ENCODE data around the gene GLYATL3.
"Not testable (repeated sequence)": the region's sequence is repeated elsewhere in the genome, so short reads cannot be mapped to it uniquely, and the experiment has no call there.

GLYATL3 gene

GRCh38 chr6:49499623-49500022 lies at the start of gene GLYATL3:
Gene GLYATL3, plus strand, starts transcription at chr6:49499923. Its CDS starts 12,068 bp downstream, at chr6:49511991.
- no peak for DNase-seq

GRCh38 chr6:49453221-49453620 lies 46.5 kb upstream of the GLYATL3 start:
- no peak for DNase-seq

- DNase-seq, result no peak
Observed at GRCh38 chr6:49454787-49455709, 44.7 kb upstream of the GLYATL3 start.

GRCh38 chr6:49457771-49458170 lies 42.0 kb upstream of the GLYATL3 start:
- no peak for DNase-seq

- no peak for DNase-seq
Observed at GRCh38 chr6:49462071-49462470, 37.7 kb upstream of the GLYATL3 start.

- no peak for DNase-seq
Observed at GRCh38 chr6:49462599-49462926, 37.2 kb upstream of the GLYATL3 start.

- peak; percentile 93 for DNase-seq
Observed at GRCh38 chr6:49462927-49463611, 36.7 kb upstream of the GLYATL3 start, which contains the start of the genes CENPQ and MMUT. Gene CENPQ, plus strand, starts transcription at chr6:49463370. Its CDS starts 6,807 bp downstream, at chr6:49470177. Gene MMUT, minus strand, starts transcription at chr6:49463253. Its CDS starts 3,787 bp downstream, at chr6:49459466.

- DNase-seq, result no peak
Observed at GRCh38 chr6:49463612-49463967, 36.1 kb upstream of the GLYATL3 start.

- no peak for DNase-seq
Observed at GRCh38 chr6:49464691-49465090, 35.0 kb upstream of the GLYATL3 start.

GRCh38 chr6:49468042-49468441 lies 31.7 kb upstream of the GLYATL3 start:
- DNase-seq, result no peak

- DNase-seq, result not testable (repeated sequence)
Observed at GRCh38 chr6:49476564-49476963, 23.2 kb upstream of the GLYATL3 start.

- DNase-seq, result no peak
Observed at GRCh38 chr6:49479308-49479970, 20.3 kb upstream of the GLYATL3 start.

- DNase-seq, result not testable (repeated sequence)
Observed at GRCh38 chr6:49481846-49482245, 17.9 kb upstream of the GLYATL3 start.

GRCh38 chr6:49483380-49483779 lies 16.3 kb upstream of the GLYATL3 start:
- not testable (repeated sequence) for DNase-seq

- DNase-seq, result no peak
Observed at GRCh38 chr6:49490633-49491032, 9.1 kb upstream of the GLYATL3 start.

- no peak for DNase-seq
Observed at GRCh38 chr6:49497304-49497703, 2.4 kb upstream of the GLYATL3 start.

- DNase-seq, result no peak
Observed at GRCh38 chr6:49499126-49499525, 597 bp upstream of the GLYATL3 start.

- no peak for DNase-seq
Observed at GRCh38 chr6:49504666-49505065, 4.9 kb downstream of the GLYATL3 start.

GRCh38 chr6:49506569-49507111 lies 6.9 kb downstream of the GLYATL3 start:
- DNase-seq, result no peak

GRCh38 chr6:49509342-49509741 lies 9.6 kb downstream of the GLYATL3 start:
- no peak for DNase-seq

- no peak for DNase-seq
Observed at GRCh38 chr6:49513153-49513989, 13.6 kb downstream of the GLYATL3 start.
